ENCODE results near the gene RHOT2. TPM values are rescaled to one million over a fixed set of nuclear protein-coding genes. Genes with fewer than 3 reads are reported as not detected.

The RHOT2 gene
- total RNA-seq, 1 donor from 2014 or later: 136 TPM

- intact Hi-C loops (cut with micrococcal nuclease): loop anchor here (1.0 to 5.0 kb wide), 3 partner anchors 22 to 346 kb away; no protein-coding TSS in a partner anchor
Observed at GRCh38 chr16:711084-711483, 43.2 kb downstream of the RHOT2 start.

DNA sequence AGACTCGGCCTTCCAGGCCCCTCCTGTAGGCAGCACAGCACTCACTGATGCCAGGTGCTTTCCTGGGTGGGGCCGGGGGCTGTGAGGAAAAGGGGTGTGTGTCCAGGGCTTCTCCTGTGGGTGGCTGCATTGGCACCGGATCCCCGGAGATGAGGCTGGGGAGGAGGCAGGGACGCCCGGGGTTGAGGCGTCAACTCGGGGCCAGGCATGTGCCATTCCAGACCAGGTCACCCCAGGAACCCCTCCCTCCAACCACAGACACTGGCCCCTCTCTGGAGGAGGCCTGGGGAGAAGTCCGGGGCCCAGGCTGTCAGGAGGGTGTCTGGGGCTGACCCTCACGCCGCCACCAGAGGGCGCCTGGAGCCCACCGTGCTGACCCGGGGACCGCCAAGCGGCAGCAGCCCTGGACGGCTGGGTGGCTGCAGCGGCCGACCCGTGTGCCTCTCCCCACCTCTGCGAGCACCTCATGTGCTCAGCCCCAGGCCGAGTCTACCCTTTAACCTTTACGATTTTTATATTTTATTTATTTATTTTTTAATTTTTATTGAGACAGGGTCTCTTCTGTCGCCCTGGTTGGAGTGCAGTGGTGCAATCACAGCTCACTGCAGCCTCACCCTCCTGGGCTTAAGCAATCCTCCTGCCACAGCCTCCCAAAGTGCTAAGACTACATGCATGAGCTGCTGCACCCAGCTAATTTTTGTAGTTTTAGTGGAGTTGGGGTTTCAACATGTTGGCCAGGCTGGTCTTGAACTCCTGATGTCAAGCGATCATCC, 43.8 kb downstream of the RHOT2 start:
- intact Hi-C loops (cut with micrococcal nuclease): loop anchor here (1.0 to 5.0 kb wide), 4 partner anchors 22 to 391 kb away; no protein-coding TSS in a partner anchor

DNA sequence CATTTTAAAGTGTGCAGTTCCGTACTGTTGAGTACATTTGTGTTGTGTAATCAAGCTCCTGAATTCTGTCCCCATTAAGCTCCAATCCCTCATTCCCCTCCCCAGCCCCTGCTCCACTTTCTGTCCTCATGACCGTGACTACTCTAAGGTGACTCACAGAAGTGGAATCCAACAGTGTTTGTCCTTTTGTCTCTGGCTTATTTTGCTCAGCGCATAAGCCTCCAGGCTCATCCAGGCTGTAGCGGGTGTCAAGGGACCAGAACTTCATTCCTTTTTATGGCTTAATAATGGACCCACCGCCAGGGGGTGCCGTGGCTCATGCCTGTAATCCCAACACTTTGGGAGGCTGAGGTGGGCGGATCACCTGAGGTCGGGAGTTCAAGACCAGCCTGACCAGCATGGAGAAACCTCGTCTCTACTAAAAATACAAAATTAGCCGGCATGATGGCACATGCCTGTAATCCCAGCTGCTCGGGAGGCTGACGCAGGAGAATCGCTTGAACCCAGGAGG, 44.9 kb downstream of the RHOT2 start:
- intact Hi-C loops (cut with micrococcal nuclease): loop anchor here (2.0 to 5.0 kb wide), 2 partner anchors 345 to 390 kb away; no protein-coding TSS in a partner anchor

DNA sequence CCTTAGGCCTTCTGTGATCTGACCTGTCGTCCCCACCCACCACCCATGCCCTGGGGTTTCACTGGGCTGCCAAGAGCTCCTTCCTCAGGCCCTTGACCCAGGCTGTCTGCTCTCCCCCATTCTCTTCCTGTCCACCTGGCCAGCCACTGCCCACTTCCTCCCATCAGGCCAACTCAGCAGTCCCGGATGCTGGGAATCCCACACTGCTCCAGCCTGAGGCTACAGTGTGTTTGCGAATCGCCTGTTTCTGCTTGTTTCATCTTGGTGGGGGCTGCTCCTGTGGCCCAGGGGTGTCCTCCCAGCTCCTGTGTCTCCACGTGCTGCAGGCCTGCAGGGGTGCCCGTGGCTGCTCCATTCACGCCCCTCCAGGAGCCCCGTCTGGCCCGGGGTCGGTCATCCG, 46.1 kb downstream of the RHOT2 start:
- intact Hi-C loops (cut with micrococcal nuclease): loop anchor here (1.0 to 5.0 kb wide), 3 partner anchors 26 to 343 kb away; partner anchors contain the start of gene CIAO3

DNA sequence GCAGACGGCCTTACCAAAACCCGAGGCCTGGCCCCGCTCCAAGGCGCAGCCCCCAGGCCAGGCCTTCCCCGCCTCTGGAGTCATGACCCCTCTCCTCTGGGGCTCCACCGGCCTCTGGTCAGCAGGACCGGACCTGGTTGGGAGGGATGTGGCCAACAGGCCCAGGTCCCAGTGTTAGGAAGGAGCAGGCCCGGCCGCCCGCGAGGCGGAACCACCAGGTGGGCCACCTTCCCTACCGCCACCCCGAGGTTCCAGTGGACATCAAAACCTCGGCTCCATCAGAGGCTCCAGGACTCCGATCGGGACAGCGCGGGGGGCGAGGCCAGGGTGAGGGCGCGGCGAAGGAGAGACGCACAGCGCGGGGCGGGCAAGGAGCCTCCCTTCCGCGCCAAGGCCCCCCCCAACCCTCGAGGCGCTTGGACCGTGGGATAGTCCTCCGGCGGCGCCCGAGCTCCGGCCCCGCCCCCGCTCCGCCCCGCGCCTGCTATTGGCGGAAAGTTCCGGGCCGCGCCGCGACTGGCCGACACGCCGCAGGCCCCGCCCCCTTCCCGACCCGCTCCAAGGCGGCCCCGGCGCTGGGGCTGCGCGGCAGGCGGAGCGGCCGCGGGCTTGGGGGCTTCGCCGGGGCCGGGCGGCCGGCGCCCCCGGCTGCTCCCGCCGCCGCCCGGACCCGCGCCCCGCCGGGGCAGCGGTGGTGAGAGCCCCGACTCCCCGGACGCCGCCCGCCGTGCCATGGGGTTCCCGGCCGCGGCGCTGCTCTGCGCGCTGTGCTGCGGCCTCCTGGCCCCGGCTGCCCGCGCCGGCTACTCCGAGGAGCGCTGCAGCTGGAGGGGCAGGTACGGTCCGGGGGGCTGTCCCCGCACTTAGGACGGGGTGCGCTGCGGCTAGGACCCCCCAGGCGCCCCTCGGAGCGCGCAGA, 46.9 kb downstream of the RHOT2 start, which contains the start of gene METRN:
Gene METRN (plus strand): TSS at position 561 of the 919 bp plus-strand sequence. CDS start 172 bp downstream, at position 733.
- intact Hi-C loops (cut with micrococcal nuclease): loop anchor here (1.0 to 5.0 kb wide), 3 partner anchors 25 to 342 kb away; partner anchors contain the start of gene CIAO3

DNA sequence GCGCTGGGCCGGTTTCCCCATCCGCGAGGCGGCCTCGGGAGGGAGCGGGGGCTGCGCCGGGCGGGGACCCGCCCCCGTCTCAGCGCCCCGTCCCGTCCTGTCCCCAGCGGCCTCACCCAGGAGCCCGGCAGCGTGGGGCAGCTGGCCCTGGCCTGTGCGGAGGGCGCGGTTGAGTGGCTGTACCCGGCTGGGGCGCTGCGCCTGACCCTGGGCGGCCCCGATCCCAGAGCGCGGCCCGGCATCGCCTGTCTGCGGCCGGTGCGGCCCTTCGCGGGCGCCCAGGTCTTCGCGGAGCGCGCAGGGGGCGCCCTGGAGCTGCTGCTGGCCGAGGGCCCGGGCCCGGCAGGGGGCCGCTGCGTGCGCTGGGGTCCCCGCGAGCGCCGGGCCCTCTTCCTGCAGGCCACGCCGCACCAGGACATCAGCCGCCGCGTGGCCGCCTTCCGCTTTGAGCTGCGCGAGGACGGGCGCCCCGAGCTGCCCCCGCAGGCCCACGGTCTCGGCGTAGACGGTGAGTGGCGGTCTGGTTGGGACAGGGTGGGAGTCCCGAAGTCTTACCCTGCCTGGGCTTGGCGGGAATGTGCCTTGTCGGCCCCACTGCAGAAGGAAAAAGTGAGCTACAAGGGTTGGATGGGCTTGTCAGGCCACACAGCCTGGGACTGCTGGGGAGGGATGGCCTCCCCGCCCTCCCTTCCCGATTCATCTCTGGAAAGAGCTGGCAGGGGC, 47.7 kb downstream of the RHOT2 start:
- intact Hi-C loops (cut with micrococcal nuclease): no loop called here

DNA sequence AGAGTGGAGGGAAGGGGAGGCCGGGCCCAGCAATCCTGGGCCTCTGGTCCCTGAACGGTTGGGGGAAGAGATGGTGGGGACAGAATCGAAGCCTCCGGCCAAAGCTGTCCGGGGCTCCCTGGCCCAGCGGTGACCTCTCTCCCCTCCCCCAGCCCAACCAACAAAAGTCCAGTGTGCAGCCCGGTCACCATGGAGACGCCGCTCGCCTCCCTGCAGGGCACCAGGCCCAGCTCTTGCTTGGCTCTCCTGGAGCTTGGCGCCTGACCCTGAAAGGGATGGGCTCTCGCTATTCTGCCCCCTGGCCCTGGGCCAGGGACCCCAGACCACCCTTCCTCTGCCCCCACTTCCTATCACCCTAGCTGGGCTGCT, 48.3 kb downstream of the RHOT2 start:
- intact Hi-C loops (cut with micrococcal nuclease): no loop called here

DNA sequence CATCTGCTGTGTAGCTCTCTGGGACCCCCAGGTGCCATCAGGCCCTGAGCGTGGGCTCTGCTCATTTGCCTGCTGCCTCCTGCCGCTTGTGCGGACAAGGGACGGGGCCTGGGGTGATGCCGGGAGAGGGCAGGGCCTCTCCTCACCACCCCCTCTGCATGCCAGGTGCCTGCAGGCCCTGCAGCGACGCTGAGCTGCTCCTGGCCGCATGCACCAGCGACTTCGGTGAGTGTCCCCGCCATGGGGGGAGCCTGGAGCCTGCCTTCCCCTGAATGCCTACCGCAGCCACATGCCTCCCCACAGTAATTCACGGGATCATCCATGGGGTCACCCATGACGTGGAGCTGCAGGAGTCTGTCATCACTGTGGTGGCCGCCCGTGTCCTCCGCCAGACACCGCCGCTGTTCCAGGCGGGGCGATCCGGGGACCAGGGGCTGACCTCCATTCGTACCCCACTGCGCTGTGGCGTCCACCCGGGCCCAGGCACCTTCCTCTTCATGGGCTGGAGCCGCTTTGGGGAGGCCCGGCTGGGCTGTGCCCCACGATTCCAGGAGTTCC, 48.9 kb downstream of the RHOT2 start:
- intact Hi-C loops (cut with micrococcal nuclease): no loop called here

- intact Hi-C loops (cut with micrococcal nuclease): no loop called here
Observed at GRCh38 chr16:717450-718245, 49.7 kb downstream of the RHOT2 start.

DNA sequence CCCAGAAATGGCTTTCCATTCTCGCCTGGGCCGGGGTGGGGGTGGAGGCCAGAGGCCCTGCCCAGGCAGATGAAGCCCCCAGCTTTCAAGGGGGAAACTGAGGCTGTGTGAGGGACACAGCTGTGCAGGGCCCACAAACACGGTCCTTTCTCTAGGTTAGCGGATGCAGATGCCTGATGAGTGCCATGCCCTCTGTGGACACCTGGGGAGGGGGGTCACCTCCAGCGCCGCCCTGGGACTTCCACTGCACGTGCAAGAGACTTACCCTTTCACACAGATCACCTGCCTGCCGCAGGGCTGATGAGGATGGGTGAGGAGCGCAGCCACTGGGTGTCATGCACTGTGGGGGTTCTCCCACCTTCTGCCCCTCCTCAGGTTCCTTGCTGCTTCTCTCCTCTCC, 50.5 kb downstream of the RHOT2 start:
- intact Hi-C loops (cut with micrococcal nuclease): no loop called here

DNA sequence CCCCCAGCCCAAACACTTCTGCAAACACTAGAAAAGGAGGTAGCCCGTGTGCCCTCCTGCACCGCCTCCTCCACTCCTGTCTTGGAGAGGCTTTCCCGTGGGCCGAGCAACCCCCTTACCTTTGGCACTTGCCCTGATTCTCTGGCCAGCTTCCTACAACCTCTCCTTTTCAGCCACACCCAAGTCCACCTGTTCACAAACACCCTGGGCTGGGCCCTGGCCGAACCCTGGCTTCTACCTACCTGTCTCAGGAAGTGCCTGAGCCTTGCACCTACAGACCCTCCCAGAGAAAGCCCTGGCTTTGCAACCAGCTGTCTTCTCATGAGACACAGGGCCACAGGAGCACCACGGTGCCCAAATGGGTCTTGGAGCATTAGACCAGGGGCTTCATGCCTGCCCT, 51.0 kb downstream of the RHOT2 start:
- intact Hi-C loops (cut with micrococcal nuclease): no loop called here

DNA sequence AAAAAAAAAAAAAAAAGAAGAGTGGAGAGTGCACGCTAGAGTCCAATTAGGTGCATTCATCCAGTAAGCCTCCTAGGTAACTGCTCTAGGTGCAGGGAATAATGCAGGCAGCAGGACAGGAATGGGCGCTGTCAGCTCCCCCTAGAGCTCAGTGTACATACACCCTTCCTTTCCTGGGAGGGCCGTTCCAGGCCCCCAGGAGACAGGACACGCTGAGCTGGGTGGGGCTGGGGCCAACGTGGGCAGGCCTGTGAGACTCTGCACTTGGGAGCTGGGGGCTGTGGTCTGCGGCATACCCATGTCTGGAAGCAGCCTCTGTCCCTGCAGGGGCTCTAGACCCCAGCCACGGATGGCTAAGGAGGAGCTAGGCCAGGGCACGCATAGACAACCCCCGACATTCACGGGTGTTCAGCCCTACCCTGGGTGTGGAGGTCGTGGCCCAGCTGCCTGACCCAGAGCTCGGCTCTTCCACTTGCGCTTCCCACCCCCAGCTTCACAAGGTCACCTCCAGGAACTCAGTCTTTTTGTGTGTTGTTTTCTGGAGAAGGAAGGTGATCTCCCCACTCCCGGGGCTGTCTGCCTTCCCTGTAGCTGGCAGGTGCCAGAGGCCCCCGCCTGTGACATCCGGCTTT, 52.0 kb downstream of the RHOT2 start:
- intact Hi-C loops (cut with micrococcal nuclease): no loop called here

GRCh38 chr16:720447-720989, 52.6 kb downstream of the RHOT2 start:
- intact Hi-C loops (cut with micrococcal nuclease): no loop called here

DNA sequence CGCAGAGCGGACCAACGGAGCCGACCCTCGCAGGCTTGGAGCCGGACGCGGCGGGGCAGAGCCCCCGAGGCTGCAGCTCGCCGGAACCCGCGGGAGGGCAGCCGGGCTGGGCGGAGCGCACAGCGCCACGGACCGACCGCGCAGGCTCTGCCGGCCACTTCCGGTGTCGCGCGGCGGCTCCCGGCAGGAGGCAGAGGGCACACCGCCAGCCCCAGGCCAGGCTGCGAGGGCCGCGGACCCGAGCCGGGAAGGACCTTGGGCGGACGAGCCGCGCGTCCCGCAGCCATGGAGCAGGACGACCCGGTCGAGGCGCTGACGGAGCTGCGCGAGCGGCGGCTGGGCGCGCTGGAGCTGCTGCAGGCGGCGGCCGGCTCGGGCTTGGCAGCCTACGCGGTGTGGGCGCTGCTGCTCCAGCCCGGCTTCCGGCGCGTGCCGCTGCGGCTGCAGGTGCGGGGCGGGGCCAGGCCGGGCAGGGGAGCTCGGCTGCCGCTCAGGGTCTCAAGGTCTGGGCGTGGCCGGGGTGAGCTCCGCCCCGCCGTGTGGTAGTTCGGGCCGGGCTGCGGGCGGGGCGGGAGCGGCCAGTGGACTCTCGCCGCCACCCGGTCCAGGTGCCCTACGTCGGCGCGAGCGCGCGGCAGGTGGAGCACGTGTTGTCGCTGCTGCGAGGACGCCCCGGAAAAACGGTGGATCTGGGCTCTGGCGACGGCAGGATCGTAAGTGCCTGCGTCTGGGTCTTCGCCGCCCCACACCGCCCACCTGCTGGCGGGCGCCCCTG, 53.2 kb downstream of the RHOT2 start, which contains the start of gene ANTKMT:
Gene ANTKMT (plus strand): TSS at position 157 of the 775 bp plus-strand sequence. CDS start 129 bp downstream, at position 286.
- intact Hi-C loops (cut with micrococcal nuclease): no loop called here

GRCh38 chr16:721765-722540, 54.0 kb downstream of the RHOT2 start:
- intact Hi-C loops (cut with micrococcal nuclease): no loop called here

GRCh38 chr16:722835-723633, 55.1 kb downstream of the RHOT2 start:
- intact Hi-C loops (cut with micrococcal nuclease): no loop called here

GRCh38 chr16:723695-724094, 55.8 kb downstream of the RHOT2 start:
- intact Hi-C loops (cut with micrococcal nuclease): no loop called here

All from T-helper 1 cell treated with Interleukin-12 subunit alpha and Interleukin-12 subunit beta and Interleukin-4 antibody, amounts not matched to agents 30 ng/mL and 1 ng/mL, for 36 hours (primary cell).